Measurements from ENCODE around the gene SYT12.
A peak's percentile ranks its signal among the peaks of the same experiment; 100 is the strongest.

- TF ChIP-seq CTCF (conservative IDR thresholded peaks at IDR 0.05; ENCODE audit: low read depth, low read length) (peak; percentile 67), EZH2 (IDR thresholded peaks at IDR 0.05; ENCODE audit: borderline replicate concordance, low read depth, low read length, poor library complexity, severe bottlenecking) (no peak)
Measured at GRCh38 chr11:67071420-67072284, 48.7 kb downstream of the SYT12 start.
